Fibroblast of lung (primary cell): ENCODE data around the gene MYRIP. TPM values are rescaled to one million over a fixed set of nuclear protein-coding genes. Genes with fewer than 3 reads are reported as not detected.

Experiments used
- DNase-seq, 2 donors: peaks; one replicate each; pipeline versions ENCODE4 v3.0.0 to v3.0.0-alpha.2; 2010; ENCODE audit warnings: low read depth in 2 of 2
- H2AFZ ChIP-seq: 2 replicates; pipeline ENCODE4 v1.5.1; 2012; ENCODE audit warnings: low read length, control low read depth, inconsistent platforms
- H3K27ac ChIP-seq: 2 replicates; pipeline ENCODE4 v1.5.1; 2011; ENCODE audit warnings: low read length, control low read depth; ENCODE audit not compliant: insufficient read depth
- H3K27me3 ChIP-seq: 2 replicates; pipeline ENCODE4 v1.5.1; 2011; ENCODE audit warnings: mild to moderate bottlenecking, low read length; ENCODE audit not compliant: control insufficient read depth, insufficient read depth
- H3K36me3 ChIP-seq: 2 replicates; pipeline ENCODE4 v1.5.1; 2011; ENCODE audit warnings: low read length; ENCODE audit not compliant: control insufficient read depth, insufficient read depth
- H3K4me1 ChIP-seq: 2 replicates; pipeline ENCODE4 v1.5.1; 2011; ENCODE audit warnings: low read length; ENCODE audit not compliant: control insufficient read depth, insufficient read depth; ENCODE audit errors: extremely low read depth
- H3K4me2 ChIP-seq: 2 replicates; pipeline ENCODE4 v1.5.1; 2011; ENCODE audit warnings: low read length, control low read depth; ENCODE audit not compliant: insufficient read depth; ENCODE audit errors: extremely low read depth
- H3K4me3 ChIP-seq, 4 experiments: fragments of 200-600 bp in 1 of 4; sonication (generic) in 1 of 4; replicated peaks in 1 of 4; 2 replicates each; pipeline ENCODE4 v1.5.1; 2011 to 2016; ENCODE audit warnings: low read length in 4 of 4, low read depth in 3 of 4, mild to moderate bottlenecking in 3 of 4, control low read depth in 2 of 4, inconsistent platforms in 1 of 4, mixed read lengths in 1 of 4; ENCODE audit not compliant: insufficient read depth in 1 of 4; ENCODE audit errors: control extremely low read depth in 1 of 4
- H3K79me2 ChIP-seq: 2 replicates; pipeline ENCODE4 v1.5.1; 2012; ENCODE audit warnings: mild to moderate bottlenecking, low read length, inconsistent platforms; ENCODE audit not compliant: control insufficient read depth, insufficient read depth
- H3K9ac ChIP-seq: 2 replicates; pipeline ENCODE4 v1.5.1; 2011; ENCODE audit warnings: mild to moderate bottlenecking, low read length, control low read depth; ENCODE audit not compliant: insufficient read depth
- H3K9me3 ChIP-seq: 2 replicates; pipeline ENCODE4 v1.5.1; 2012; ENCODE audit warnings: low read depth, low read length; ENCODE audit not compliant: control insufficient read depth, insufficient read depth
- H4K20me1 ChIP-seq: 2 replicates; pipeline ENCODE4 v1.5.1; 2011; ENCODE audit warnings: low read length; ENCODE audit not compliant: control insufficient read depth, insufficient read depth; ENCODE audit errors: extremely low read depth
- EZH2 ChIP-seq: IDR thresholded peaks from 2 replicates; pipeline ENCODE4 v1.5.1; 2012; ENCODE audit warnings: low read length, control low read depth, mild to moderate bottlenecking; ENCODE audit errors: missing control alignments
- polyA plus RNA-seq, 2 donors: library from polyadenylated mRNA; depleted of rRNA in 1 of 2; stranded (reverse) in 1 of 2; unstranded in 1 of 2; fragments of >200 nt; gene quantifications; 2 replicates each; pipeline ENCODE4 v1.2.1, GENCODE V29; 2011 to 2012; ENCODE audit warnings: missing spikeins in 1 of 2
- total RNA-seq: library from RNA; depleted of rRNA; stranded (reverse); fragments of >200 nt; gene quantifications from 2 replicates; pipeline ENCODE4 v1.2.1, GENCODE V29; 2014
- TF ChIP-seq, protein P1 (sequence below), 2 donors: IDR thresholded peaks in 1 of 2; conservative IDR thresholded peaks in 1 of 2; 1 replicate in 1 of 2; 2 replicates in 1 of 2; pipeline ENCODE4 v1.5.1; 2011 to 2012; ENCODE audit warnings: low read length in 2 of 2, control low read depth in 1 of 2, inconsistent platforms in 1 of 2, low read depth in 1 of 2, mild to moderate bottlenecking in 1 of 2

Gene MYRIP
- total and polyA plus RNA-seq, 2 donors (not counting 1 experiment from before 2014, with no cell fraction given): 0.02 TPM; not detected in 1

DNA sequence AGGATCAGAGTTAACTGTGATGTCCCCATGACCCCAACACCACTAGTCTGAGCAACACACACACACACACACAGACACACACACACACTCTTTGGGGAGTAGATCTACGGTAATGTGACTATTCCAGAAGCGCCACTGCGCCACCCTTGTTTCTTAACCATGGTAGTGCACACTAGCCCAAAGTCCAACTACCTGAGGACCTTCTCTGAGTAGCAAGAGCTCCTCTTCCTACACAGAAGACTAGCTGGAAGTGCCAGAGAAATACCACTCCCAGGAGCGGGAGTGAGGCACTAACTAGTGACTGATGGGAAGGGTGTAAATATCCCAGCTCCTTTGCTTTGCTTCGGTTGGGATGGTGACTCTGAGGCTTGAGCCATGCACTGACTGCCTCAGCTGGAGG, 404.1 kb downstream of the MYRIP start:
- no peaks in the 10 kb centered on the region for H3K27me3 ChIP-seq
- no peak overlapping the region for H2AFZ ChIP-seq
- no peaks in the 10 kb centered on the region for H3K79me2 ChIP-seq
- no peaks in the 10 kb centered on the region for H4K20me1 ChIP-seq
- TF ChIP-seq EZH2: no peak
- TF ChIP-seq, protein P1, sequence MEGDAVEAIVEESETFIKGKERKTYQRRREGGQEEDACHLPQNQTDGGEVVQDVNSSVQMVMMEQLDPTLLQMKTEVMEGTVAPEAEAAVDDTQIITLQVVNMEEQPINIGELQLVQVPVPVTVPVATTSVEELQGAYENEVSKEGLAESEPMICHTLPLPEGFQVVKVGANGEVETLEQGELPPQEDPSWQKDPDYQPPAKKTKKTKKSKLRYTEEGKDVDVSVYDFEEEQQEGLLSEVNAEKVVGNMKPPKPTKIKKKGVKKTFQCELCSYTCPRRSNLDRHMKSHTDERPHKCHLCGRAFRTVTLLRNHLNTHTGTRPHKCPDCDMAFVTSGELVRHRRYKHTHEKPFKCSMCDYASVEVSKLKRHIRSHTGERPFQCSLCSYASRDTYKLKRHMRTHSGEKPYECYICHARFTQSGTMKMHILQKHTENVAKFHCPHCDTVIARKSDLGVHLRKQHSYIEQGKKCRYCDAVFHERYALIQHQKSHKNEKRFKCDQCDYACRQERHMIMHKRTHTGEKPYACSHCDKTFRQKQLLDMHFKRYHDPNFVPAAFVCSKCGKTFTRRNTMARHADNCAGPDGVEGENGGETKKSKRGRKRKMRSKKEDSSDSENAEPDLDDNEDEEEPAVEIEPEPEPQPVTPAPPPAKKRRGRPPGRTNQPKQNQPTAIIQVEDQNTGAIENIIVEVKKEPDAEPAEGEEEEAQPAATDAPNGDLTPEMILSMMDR (conservative IDR thresholded peaks at IDR 0.05 in 1 of 2, IDR thresholded peaks at IDR 0.05 in 1 of 2; ENCODE audit: low read depth in 1 of 2, low read length in 2 of 2): no peak
- no peaks in the 10 kb centered on the region for H3K36me3 ChIP-seq
- no peak overlapping the region for H3K4me2 ChIP-seq
- no peak overlapping the region for H3K4me3 ChIP-seq
- DNase-seq: no peak
- no peak overlapping the region for H3K27ac ChIP-seq
- H3K9ac ChIP-seq: no peak overlapping the region
- no peaks in the 10 kb centered on the region for H3K4me1 ChIP-seq
- H3K9me3 ChIP-seq: no peaks in the 10 kb centered on the region

DNA sequence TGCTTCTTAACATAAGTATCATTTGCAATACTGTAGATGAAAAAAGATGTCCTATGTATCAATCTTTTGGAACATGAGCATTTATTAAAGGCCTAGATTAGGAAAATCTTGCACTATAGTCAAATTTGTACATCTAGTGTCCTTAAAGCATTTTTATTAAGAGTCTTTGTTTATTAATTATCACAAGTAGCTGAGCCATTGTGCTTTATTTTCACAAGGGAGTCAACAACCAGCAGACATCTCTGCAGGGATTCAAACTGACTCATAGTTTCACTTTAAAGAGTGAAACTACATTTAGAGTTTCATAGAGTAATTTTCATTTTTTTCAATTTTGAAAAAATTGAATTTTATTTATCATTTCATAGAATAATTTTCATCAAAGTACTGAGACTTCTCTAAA, 405.6 kb downstream of the MYRIP start:
- no peak overlapping the region for H3K27ac ChIP-seq
- no peak overlapping the region for H3K9ac ChIP-seq
- TF ChIP-seq, protein P1 (conservative IDR thresholded peaks at IDR 0.05 in 1 of 2, IDR thresholded peaks at IDR 0.05 in 1 of 2; ENCODE audit: low read depth in 1 of 2, low read length in 2 of 2): no peak
- no peak for TF ChIP-seq EZH2
- no peaks in the 10 kb centered on the region for H3K9me3 ChIP-seq
- DNase-seq: no peak
- H3K4me3 ChIP-seq: no peak overlapping the region
- no peaks in the 10 kb centered on the region for H3K4me1 ChIP-seq
- H4K20me1 ChIP-seq: no peaks in the 10 kb centered on the region
- H3K79me2 ChIP-seq: no peaks in the 10 kb centered on the region
- no peaks in the 10 kb centered on the region for H3K36me3 ChIP-seq
- no peak overlapping the region for H3K4me2 ChIP-seq
- no peak overlapping the region for H2AFZ ChIP-seq
- H3K27me3 ChIP-seq: no peaks in the 10 kb centered on the region

GRCh38 chr3:40216471-40216870, 407.1 kb downstream of the MYRIP start:
- Histone ChIP-seq H3K36me3 (no peaks in the 10 kb centered on the region), H4K20me1 (no peaks in the 10 kb centered on the region), H3K4me3 (no peak overlapping the region), H3K27me3 (no peaks in the 10 kb centered on the region), H3K79me2 (no peaks in the 10 kb centered on the region), H3K9ac (no peak overlapping the region), H2AFZ (no peak overlapping the region), H3K4me2 (no peak overlapping the region), H3K9me3 (no peaks in the 10 kb centered on the region), H3K27ac (no peak overlapping the region), H3K4me1 (no peaks in the 10 kb centered on the region)
- DNase-seq: no peak
- TF ChIP-seq EZH2: no peak
